Stimulated activated CD8-positive, alpha-beta memory T cell treated with anti-CD3 and anti-CD28 coated beads, Interleukin-7, amount 100 ng/mL, for 48 hours (primary cell): ENCODE results near the gene PPFIA3.

Experiments
- DNase-seq, 2 donors: peaks; one replicate each; pipeline ENCODE4 v3.0.0-alpha.2; 2020; ENCODE audit warnings: low read depth in 1 of 2; ENCODE audit errors: extremely low read depth in 1 of 2

The PPFIA3 gene

GRCh38 chr19:49148784-49149651, 29.7 kb downstream of the PPFIA3 start:
- DNase-seq = peak; percentile 41 to 74

- DNase-seq = no peak
Measured at GRCh38 chr19:49149652-49150105, 30.3 kb downstream of the PPFIA3 start.

DNA sequence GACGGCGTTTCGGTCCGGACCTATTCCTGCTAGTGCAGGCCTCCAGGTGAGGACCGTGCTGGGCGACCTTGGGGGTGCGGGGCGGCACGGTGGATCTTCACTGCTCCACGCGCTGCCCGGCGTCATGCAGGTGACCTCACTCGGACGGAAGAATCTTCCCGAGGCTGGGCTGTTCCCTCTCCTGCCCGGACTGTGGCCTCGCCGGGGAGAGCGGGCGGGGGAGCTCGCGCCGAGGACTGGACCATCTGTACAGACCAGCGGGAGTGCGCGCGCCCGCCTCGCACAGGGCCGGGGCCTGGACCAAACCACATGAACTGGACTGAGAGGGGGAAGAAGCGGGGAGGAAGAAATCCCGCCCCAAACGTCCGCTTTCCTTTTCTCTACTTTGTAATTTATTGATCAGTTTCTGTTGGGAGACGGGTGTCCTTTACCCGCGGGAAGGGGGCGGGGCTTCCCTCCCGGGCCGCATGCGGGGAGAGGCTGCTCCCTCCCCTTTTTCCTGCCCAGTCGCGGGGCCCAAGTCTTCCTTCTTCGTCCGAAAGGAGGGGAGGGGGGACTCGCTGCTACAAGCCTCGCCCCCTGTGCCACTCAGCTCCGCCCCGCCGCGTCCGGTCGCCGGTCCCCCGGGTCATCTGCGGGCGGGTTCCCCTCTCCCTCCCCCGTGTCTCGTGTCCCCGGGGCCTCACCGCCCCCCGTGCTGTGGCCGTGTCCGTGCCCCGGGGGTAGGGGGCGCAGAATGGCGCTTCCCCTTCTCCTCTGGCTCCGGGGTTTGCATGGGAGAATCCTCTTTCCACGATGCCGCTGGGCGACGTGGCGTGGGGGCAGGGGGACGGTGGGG, 31.0 kb downstream of the PPFIA3 start:
- DNase-seq = no peak

DNA sequence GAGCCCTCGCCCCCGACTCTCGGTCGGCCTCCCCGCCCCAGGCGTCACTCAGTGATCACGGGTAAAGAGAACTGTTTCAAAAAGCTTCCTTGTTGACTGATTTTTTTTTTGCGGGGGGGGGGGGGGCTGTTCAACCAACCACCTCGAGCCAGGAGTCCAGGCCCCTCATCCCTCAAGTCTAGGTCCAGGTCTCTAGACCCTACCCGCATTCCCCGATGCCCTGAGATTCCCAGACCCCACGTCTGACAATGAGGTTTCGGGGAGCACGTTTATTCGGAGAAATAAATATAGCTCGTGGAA, 31.6 kb downstream of the PPFIA3 start:
- no peak for DNase-seq

DNA sequence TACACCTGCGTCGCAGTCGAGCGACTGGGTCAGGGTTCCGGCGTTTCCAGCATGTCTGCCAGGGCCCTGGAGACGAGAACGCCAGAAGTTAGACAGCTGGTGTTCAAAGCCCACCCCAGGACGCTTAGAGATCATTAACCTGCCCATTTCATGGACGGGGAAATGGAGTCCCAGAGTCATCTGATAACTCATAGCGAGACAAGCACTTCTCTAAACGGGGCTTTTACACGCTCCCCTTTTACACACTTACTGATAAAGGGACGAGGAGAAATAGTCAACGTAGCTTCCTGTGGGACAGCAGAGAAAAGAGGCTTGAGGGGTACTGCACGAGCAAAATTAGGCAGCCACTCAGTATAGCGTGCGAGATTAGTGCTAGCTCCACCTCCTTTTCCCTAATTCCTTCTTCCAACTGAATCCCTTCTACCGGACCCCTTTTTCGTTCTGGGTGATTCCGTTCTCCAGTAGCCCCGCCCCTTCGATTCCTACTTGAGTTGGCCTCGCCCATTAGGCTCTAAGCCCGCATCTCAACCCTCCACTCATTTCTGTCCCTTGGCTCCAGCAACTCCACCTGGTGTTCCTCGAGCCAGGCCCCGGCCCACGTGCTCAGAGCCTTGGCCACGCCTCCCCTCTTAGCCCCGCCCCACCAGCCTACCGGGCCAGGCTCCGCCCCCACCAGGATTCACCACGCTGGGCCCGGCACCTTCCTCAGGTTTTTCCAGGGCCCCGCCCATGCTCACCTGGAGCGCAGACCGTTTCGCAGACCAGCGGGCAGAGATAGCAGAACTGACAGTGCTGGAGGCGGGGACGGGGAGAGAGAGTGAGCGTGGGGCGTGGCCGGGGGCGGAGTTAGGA, 32.1 kb downstream of the PPFIA3 start:
- no peak for DNase-seq

DNA sequence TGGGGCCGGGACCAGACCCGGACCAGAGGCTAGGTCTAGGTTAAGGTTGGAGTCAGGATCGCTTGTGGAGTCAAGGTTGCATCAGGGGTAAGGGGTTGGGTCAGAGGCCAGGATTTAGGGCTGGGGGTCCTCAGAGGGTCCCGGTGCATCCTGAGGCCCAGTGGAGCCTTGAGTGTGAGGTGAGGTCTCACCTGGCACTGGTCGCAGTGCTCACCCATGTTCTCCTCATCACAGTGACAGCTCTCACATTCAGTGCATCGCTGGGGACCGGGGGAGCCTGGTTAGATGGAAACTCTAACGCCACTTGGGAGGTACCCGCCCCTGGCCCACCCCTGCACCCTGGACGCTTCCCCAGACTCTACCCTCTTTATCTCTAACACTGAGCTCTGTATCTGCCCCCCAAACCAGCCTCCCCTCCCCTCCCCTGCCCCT, 32.8 kb downstream of the PPFIA3 start:
- DNase-seq = no peak

- DNase-seq = no peak
Measured at GRCh38 chr19:49153167-49153809, 33.9 kb downstream of the PPFIA3 start.

- DNase-seq = no peak
Measured at GRCh38 chr19:49154279-49154678, 34.9 kb downstream of the PPFIA3 start.

DNA sequence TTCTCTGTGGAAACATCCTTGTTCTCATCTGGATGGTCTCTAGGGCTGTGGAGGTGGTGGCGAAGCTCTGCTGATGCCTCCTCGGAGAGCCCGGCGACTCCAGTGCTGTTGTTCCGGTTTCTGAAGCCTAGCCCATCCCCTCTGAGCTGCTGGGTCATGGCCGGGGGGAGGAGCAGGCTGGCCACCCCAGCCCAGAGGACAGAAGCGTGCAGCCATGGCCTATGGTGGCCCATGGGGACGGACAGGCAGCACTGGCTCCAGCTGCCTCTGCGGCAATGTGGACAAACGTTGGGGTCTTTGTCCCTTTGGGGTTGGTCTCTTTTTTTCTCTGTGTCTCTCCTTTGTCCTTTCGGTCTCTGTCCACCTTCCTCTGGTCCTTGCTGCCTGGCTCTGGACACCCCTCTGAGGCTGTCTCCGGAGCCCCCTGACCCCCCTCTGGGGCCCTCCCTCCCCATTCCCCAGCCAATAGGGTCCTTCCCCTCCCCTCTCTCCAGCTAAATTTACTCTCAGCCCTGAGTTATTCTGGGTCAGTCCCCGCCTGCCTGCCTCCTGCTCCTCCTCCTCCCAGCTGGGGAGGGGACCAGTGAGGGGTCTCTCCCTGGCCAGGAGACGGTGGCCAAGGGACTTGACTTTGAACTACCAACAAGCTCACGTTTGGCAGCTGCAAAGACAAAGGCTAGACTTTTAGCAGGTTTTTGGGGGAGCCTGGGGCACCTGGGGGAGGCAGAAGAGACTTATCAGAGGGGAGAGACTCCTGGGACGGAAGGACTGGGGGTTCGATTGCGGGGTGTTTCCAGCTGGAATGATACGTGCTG, 35.9 kb downstream of the PPFIA3 start, which contains the start of gene HRC:
HRC (minus strand) TSS at position 392 of the 815 bp plus-strand sequence; CDS start at position 233, 159 bp downstream.
- no peak for DNase-seq

DNA sequence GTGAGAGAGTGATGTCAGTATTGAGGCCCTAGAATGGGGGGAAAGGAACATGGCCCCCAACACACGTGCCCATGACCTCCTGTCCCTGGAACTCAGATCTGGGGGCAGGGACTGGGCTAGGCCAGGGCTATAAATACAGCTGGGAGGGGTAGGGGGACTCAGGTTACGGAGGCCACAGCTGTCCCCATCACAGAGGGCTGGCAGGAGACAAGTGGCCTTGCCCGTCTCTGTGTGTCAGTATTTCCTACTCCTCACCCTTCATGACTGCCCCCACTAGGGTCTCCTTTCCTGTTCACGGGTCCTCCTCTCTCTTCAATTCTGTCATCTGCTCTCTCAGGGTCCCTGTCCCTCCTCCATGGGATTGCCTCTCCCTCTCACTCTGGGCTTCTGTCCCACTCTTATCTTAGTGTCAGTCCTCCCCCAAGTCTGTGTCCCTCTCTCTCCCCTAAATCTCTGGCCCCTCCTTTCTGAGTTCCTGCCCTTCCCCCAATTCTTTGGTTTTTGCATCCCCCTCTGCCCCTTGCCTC, 36.5 kb downstream of the PPFIA3 start:
- no peak for DNase-seq

GRCh38 chr19:49157445-49158224, 38.3 kb downstream of the PPFIA3 start, which contains the start of gene TRPM4:
Gene TRPM4 (plus strand): TSS chr19:49157792. CDS start chr19:49157867, 75 bp downstream.
- DNase-seq = no peak

- no peak for DNase-seq
Measured at GRCh38 chr19:49160450-49161189, 41.3 kb downstream of the PPFIA3 start.

- DNase-seq = no peak
Measured at GRCh38 chr19:49161987-49162386, 42.6 kb downstream of the PPFIA3 start.

- DNase-seq = no peak
Measured at GRCh38 chr19:49165111-49165750, 45.9 kb downstream of the PPFIA3 start.

- DNase-seq = no peak
Measured at GRCh38 chr19:49165865-49166301, 46.5 kb downstream of the PPFIA3 start.

- DNase-seq = no peak
Measured at GRCh38 chr19:49167857-49168409, 48.6 kb downstream of the PPFIA3 start.

DNA sequence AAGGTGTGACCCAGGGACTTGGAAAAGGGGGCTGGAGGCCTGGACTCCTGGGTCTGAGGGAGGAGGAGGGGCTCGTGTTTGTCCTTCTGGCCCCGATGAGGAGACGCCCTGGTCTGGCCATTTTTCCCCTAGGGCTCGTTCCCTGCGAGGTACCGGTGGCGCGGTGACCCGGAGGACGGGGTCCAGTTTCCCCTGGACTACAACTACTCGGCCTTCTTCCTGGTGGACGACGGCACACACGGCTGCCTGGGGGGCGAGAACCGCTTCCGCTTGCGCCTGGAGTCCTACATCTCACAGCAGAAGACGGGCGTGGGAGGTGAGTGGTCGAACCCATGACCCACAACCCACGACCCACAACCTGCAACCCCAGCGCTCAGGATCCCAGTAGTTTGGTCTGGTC, 49.1 kb downstream of the PPFIA3 start:
- no peak for DNase-seq
